SW 1271 (cell line): ENCODE data around the gene PGAP3.

Experiments used
- DNase-seq, 2 experiments: peaks; one replicate each; lab custom pipeline; 2025; lab: John Stamatoyannopoulos, UW

Gene PGAP3

DNA sequence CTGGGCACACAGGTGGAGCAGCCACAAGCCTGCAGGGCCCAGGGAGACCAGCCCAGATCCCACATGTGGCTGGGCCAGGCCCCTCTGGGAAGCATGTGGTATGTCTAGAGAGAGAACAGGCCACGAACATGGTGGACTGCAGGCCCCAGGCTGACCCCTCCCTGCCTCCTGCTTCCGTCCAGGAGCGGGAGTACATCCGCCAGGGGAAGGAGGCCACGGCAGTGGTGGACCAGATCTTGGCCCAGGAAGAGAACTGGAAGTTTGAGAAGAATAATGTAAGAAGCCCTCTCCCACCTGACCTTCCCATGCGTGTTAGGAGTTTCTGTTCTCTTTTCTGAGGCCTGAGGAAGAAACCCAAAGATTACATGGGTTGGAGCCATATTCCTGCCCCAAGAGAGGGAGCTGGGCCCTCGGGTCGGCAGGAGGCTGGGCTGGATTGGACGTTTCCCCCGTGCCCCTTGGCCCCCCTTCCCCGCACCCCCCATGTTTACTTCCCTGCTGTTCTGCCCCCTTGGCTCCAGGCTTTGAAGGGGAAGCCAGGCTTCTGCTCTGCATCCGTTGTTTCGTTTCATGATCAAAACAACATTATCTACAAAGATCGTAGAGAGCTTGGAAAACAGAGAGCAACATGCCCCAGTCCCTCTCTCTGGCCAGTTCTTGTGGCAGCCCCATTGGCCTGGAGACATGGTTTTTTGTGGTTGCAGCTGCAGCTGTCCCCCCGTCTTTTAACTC lies 28.4 kb downstream of the PGAP3 start:
- no peak for DNase-seq

- no peak for DNase-seq
Observed at GRCh38 chr17:39658760-39659159, 29.1 kb downstream of the PGAP3 start.

DNA sequence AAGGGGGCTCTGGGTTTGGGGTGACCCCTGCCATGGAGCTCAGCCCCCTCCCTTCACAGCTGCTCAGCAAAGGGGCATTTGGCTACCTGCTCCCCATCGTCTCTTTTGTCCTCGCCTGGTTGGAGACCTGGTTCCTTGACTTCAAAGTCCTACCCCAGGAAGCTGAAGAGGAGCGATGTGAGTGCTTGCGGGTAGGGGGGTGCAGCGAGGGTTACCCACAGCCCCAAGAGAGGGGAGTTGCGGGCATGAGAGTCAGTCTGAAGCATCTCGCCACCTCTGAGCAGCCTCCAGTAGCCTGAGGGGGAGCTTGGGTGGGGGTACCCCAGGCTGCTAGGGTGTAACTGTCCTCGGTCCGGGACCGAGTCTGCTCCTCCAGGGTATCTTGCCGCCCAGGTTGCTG lies 29.5 kb downstream of the PGAP3 start:
- no peak for DNase-seq

DNA sequence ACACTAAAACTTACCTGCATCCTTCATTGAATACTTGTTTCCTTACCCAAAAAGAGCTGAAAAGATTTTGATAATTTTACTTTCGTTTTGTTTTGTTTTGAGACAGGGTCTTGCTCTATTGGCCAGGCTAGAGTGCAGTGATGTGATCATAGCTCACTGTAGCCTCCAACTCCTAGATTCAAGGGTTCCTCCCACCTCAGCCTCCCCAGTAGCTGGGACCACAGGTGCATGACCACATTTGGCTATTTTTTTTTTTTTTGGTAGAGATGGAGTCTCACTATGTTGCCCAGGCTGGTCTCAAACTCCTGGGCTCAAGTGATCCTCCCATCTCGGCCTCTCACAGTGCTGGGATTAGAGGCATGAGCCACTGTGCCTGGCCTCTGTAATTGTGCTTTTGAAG lies 32.8 kb downstream of the PGAP3 start:
- DNase-seq = no peak

- peak; percentile 21 to 36 for DNase-seq
Observed at GRCh38 chr17:39653662-39654331, 34.1 kb downstream of the PGAP3 start.

DNA sequence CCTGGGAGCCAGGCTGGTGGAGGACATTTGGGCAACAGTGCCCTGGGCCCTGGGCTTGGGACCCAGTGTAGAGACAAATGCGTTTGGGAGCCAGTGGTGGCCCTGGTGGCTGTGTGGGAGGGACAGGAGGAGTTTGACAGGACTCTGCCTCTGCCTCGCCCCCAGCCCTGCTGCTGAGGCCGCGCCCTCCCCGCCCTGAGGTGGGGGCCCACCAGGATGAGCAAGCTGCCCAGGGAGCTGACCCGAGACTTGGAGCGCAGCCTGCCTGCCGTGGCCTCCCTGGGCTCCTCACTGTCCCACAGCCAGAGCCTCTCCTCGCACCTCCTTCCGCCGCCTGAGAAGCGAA lies 34.6 kb downstream of the PGAP3 start:
- no peak for DNase-seq

DNA sequence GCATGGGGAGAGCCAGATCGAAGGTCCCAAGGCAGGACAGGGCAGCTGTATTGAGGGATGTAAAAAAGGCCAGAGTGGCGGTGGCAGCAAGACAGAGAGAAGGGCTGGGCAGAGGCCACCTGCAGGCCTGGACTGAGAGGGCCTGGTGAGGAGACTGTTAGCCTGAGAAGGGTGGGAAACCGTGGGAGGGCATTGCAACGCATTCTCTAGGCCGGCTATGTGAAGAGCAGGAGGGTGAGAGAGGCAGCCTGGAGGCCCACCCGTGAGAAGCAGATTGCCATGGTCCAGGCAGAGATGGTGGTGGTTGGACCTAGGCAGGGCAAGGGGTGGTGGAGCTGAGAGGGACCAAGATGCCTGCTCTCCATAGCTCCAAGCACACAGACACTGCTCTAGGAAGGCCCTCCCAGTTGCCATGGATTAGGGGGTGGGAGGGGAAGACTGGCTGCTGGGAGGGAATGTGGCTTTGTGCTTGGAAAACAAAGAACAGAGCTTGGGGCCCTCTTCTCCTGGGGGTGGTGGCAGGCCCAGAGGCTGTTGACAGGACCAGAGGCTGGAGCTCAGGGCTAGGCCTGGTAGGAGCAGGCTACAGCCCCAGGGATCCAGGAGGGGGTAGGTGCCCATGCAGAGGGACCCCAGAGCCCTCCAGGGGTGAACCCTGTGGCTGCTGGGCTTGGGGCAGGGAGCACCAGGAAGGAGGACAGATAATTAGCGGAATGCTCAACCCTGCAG lies 35.1 kb downstream of the PGAP3 start:
- no peak for DNase-seq

GRCh38 chr17:39651923-39652586 lies 35.8 kb downstream of the PGAP3 start:
- no peak for DNase-seq

DNA sequence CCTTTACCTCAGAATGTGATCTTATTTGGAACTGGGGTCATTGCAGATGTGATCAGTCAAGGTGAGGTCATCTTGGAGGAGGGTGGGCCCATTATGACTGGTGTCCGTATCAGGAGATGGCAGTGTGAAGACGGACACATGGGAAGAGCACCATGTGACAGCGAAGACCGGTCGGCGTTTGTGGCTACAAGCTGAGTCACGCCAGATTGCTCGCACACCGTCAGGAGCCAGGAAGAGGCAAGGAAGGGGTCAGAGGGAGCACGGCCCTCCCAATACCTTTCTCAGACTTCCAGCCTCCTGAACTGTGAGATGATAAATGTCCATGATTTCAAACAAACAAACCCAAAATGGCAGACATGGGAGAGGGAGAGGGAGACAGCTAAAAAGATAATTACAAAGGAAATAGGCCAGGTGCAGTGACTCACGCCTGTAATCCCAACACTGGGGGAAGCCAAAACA lies 37.7 kb downstream of the PGAP3 start:
- DNase-seq = no peak

DNA sequence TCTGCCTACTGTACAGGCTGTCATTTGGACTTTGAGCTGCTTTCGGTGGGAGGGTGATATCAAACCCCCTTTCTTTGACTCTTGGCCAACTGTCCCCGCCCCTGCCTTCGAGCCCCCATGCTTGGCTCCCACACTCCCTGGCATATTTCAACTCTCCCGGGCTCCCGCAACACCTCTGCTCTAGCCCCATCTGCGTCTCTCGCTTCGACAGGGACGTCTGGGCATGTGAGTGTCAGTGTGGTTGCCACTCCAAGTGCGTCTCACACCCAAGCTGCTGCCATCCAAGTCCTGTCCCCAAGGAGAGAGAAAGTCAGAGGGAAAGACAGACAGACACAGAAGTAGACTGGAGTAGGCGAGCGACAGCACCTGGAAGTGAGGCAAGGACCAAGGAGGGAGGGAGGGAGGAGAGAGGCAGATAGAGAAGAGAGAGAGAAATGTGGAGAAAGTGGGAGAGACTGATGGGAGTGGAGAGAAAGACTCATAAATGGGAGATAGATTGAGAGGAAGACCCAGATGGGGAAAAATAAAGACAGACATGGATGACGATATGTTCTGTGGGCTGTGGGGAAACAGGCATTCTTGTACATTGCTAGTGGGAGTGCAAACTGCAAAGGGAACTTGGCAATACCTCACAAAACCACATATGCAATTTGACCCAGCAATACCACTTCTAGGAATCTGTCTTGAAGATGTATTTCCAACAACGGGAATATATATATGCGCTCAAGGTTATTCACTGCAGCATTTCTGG lies 39.1 kb downstream of the PGAP3 start:
- no peak for DNase-seq

DNA sequence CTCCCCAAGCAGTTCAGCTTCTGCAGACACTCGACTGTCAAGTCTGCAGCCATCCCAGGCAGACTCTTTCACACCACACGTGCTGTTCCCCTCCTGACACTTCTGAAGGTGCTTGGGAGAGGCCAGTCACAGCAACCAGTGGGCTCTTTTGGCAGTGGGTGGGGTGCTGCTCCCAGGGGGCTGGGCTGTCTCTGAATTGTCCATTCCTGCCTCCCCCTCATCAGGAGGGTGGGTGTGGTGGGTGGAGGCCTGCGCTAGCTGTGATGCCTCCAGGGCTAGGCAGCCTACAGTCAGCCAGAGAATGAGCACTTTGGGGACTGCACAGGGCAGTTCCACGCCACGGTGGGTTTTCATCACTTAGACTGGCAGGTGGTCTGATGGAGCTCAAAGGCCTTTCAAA lies 40.6 kb downstream of the PGAP3 start:
- no peak for DNase-seq

DNA sequence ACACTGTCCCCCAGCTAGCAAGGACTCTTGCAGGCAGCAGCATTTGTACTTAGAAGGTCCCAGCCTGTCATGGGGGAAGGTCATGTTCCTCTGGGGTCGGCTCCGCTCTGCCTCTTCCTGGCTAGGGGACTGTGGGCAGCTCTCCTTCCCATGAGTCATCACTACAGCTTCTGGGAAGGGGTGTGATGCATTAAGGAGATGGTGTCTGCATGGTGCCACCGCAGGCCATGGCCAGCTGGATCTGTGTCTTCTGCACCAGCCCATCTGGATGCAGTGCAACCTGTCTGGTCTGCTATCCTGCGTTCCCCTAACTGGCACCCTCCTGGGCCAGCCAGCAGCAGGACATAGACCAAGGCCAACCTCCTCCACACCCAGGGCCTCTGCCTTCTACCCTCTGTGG lies 44.6 kb downstream of the PGAP3 start:
- no peak for DNase-seq

GRCh38 chr17:39642291-39643074 lies 45.4 kb downstream of the PGAP3 start:
- no peak for DNase-seq

DNA sequence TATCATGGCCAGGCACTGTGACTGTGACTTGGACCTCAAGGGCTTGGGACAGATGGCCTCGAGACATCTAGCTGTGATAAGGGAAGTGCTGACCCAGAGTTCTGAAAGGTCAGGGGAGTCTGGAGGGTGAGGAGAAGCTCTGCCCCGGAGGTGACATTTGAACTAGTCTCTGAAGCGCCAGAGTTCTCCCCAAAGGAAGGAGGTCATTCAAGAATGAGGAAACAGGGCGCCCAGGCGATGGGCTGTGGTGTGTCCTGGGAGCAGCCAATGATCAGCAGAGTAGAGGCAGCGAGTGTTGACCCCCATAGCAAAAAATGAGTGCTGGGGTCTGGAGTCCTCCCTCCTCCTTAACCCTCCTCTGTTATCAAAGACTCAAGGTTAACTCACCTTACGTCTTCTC lies 46.0 kb downstream of the PGAP3 start:
- no peak for DNase-seq

GRCh38 chr17:39641097-39641496 lies 46.8 kb downstream of the PGAP3 start:
- DNase-seq = no peak

DNA sequence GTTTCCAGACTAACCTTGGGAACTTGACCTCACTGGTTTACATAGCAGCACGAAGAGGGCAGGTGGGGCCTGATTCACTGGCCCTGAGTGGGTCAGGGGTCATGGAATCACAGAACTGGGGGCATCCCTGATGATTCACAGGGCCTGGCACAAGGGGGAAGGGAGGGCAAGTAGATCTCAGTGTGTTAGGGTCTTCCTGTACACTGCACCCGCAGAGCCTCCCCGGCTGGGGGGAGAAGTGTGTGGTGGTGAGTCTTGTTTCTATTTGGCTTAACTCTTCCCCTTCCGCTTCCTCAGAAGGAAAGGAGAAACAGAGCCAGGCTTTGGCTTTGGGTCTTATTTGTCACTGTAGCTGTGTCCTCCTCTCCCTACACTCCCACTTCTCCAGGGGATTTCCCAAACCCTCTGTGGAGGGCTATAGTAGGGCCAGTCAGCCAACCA lies 47.2 kb downstream of the PGAP3 start:
- DNase-seq = no peak

DNA sequence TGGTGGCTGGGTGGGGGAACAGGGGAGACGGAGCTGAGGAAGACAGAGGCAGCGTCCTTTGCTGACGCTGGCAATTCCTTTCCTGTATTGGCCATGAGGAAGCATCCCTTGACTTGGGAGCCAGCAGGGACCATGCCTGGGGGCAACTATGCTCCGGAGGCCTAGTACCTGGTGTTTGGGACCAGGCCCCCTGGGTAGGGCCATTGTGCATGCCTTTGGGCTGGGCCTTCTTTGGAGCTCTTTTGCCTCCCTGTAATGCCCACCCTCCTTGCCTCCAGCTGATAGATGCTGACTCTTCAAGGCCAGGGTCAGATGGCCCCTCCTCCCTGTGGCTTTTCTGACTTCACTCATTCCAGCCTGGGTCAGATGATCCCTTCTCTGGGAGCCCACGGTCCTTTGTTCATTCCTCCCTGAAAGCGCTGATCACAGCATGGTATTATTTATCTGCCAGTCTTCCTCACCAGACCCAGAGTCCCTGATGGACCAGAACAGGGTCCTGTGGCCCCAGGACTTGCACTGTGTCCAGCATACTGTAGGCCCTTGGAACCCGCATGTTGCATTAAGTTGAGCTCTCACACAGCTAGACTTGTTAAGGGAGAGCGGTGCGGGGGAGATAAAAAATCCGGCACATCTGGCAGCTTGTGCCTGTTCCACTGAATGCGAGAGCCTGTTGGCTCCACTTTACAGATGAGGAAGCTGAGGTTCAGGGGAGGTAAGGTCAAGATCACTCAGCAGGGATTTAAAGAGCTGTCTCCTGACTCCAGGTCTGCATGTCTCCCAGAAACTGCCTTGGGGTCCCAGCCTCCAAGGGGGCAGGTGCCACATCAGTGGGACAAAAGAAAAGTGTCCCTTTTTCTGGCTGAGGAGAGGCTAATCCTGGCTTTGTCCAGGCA lies 48.0 kb downstream of the PGAP3 start:
- DNase-seq = no peak

- DNase-seq = no peak
Observed at GRCh38 chr17:39639043-39639442, 48.8 kb downstream of the PGAP3 start.

- DNase-seq = no peak
Observed at GRCh38 chr17:39638317-39638716, 49.5 kb downstream of the PGAP3 start.
